Right kidney (tissue), 9 donors: ENCODE data around the gene ZSCAN23.
A peak's percentile ranks its signal among the peaks of the same experiment; 100 is the strongest.
"Not testable (repeated sequence)": the region's sequence is repeated elsewhere in the genome, so short reads cannot be mapped to it uniquely, and the experiment has no call there.

Experiments used
- DNase-seq: peaks from one replicate; pipeline ENCODE4 v3.0.0-alpha.2; 2016
- long read RNA-seq, 8 donors: transcript quantifications; one replicate each; lab custom pipeline, GENCODE V29; 2026

The ZSCAN23 gene
- long read RNA-seq, donor 1 = 0 reads
- long read RNA-seq, donor 2, partial matches to known transcripts = 0 of 1 reads
- long read RNA-seq, donor 2, other reads (novel, unspliced or antisense) = 0 of 1 reads
- long read RNA-seq, donor 3 = 0 reads
- long read RNA-seq, donor 4, partial matches to known transcripts = 10 of 10 reads
- long read RNA-seq, donor 4, other reads (novel, unspliced or antisense) = 0 of 10 reads
- long read RNA-seq, donor 5, partial matches to known transcripts = 0 of 2 reads
- long read RNA-seq, donor 5, other reads (novel, unspliced or antisense) = 0 of 2 reads
- long read RNA-seq, donor 6, partial matches to known transcripts = 0 of 1 reads
- long read RNA-seq, donor 6, other reads (novel, unspliced or antisense) = 0 of 1 reads
- long read RNA-seq, donor 7, partial matches to known transcripts = 5 of 7 reads
- long read RNA-seq, donor 7, other reads (novel, unspliced or antisense) = 0 of 7 reads
- long read RNA-seq, donor 8, partial matches to known transcripts = 0 of 1 reads
- long read RNA-seq, donor 8, other reads (novel, unspliced or antisense) = 0 of 1 reads

GRCh38 chr6:28443112-28443773, at the start of gene ZSCAN23:
Gene ZSCAN23, minus strand, starts transcription at chr6:28443491. Its CDS starts 7,225 bp downstream, at chr6:28436266.
- peak; percentile 80 for DNase-seq

GRCh38 chr6:28491984-28492317, 48.7 kb upstream of the ZSCAN23 start:
- no peak for DNase-seq

- no peak for DNase-seq
Measured at GRCh38 chr6:28490205-28490890, 47.1 kb upstream of the ZSCAN23 start.

- DNase-seq = peak; percentile 62
Measured at GRCh38 chr6:28489366-28490204, 46.3 kb upstream of the ZSCAN23 start.

GRCh38 chr6:28488916-28489365, 45.6 kb upstream of the ZSCAN23 start:
- DNase-seq = peak; percentile 25

GRCh38 chr6:28486988-28487742, 43.9 kb upstream of the ZSCAN23 start:
- DNase-seq = no peak

GRCh38 chr6:28486533-28486932, 43.2 kb upstream of the ZSCAN23 start:
- DNase-seq = no peak

- DNase-seq = no peak
Measured at GRCh38 chr6:28485482-28485881, 42.2 kb upstream of the ZSCAN23 start.

GRCh38 chr6:28480253-28480932, 37.1 kb upstream of the ZSCAN23 start:
- DNase-seq = no peak

- no peak for DNase-seq
Measured at GRCh38 chr6:28478518-28478917, 35.2 kb upstream of the ZSCAN23 start.

- DNase-seq = peak; percentile 17
Measured at GRCh38 chr6:28474441-28475219, 31.3 kb upstream of the ZSCAN23 start.

GRCh38 chr6:28469153-28469745, 26.0 kb upstream of the ZSCAN23 start:
- DNase-seq = not testable (repeated sequence)

- DNase-seq = no peak
Measured at GRCh38 chr6:28468056-28468455, 24.8 kb upstream of the ZSCAN23 start.

GRCh38 chr6:28462401-28462800, 19.1 kb upstream of the ZSCAN23 start:
- no peak for DNase-seq

- DNase-seq = no peak
Measured at GRCh38 chr6:28458568-28458967, 15.3 kb upstream of the ZSCAN23 start.

- DNase-seq = no peak
Measured at GRCh38 chr6:28449056-28449455, 5.8 kb upstream of the ZSCAN23 start.

- not testable (repeated sequence) for DNase-seq
Measured at GRCh38 chr6:28447512-28447906, 4.2 kb upstream of the ZSCAN23 start.

- peak; percentile 59 for DNase-seq
Measured at GRCh38 chr6:28446818-28447511, 3.7 kb upstream of the ZSCAN23 start.

GRCh38 chr6:28444759-28445158, 1.5 kb upstream of the ZSCAN23 start:
- not testable (repeated sequence) for DNase-seq
